Ovary (tissue), 9 donors: ENCODE data around the gene CDC37. TPM values are rescaled to one million over a fixed set of nuclear protein-coding genes. Genes with fewer than 3 reads are reported as not detected.

Experiments used
- DNase-seq, 5 donors: peaks; one replicate each; pipeline ENCODE4 v3.0.0-alpha.2; 2019 to 2020
- H3K27ac ChIP-seq, 2 donors: fragments of 200-600 bp; one replicate each; pipeline versions ENCODE4 v1.5.1 to v1.8.0; 2019 to 2022
- H3K27me3 ChIP-seq: fragments of 200-600 bp; one replicate; pipeline ENCODE4 v1.8.0; 2022
- H3K36me3 ChIP-seq: fragments of 200-600 bp; sonication (generic); one replicate; pipeline ENCODE4 v1.5.1; 2019
- H3K4me1 ChIP-seq: one replicate; pipeline ENCODE4 v1.8.1; 2013; ENCODE audit warnings: mild to moderate bottlenecking, moderate library complexity; ENCODE audit not compliant: insufficient read depth
- H3K4me3 ChIP-seq: fragments of 200-600 bp; sonication (generic); one replicate; pipeline ENCODE4 v1.5.1; 2017
- H3K9me3 ChIP-seq, 2 donors: fragments of 200-600 bp in 1 of 2; sonication (generic) in 1 of 2; one replicate each; pipeline versions ENCODE4 v1.5.1 to v1.8.1; 2013 to 2019; ENCODE audit warnings: mild to moderate bottlenecking in 1 of 2, moderate library complexity in 1 of 2
- CTCF ChIP-seq, 3 donors: fragments of 450-650 bp in 2 of 3; fragments of 200-600 bp in 1 of 3; IDR thresholded peaks; one replicate each; pipeline versions ENCODE4 v1.5.1 to v1.8.0; 2016 to 2022; ENCODE audit warnings: antibody characterized with exemption in 3 of 3, mild to moderate bottlenecking in 1 of 3
- EP300 ChIP-seq: sonication (generic); formaldehyde crosslinking; IDR thresholded peaks from one replicate; pipeline ENCODE4 v1.6.1; 2017; ENCODE audit warnings: antibody characterized with exemption
- POLR2A ChIP-seq: fragments of 450-650 bp; IDR thresholded peaks from one replicate; pipeline ENCODE4 v1.6.1; 2017; ENCODE audit warnings: antibody characterized with exemption, mild to moderate bottlenecking, moderate library complexity
- WGBS, 3 donors: extraction: QIAGEN DNeasy Blood & Tissue Kit in 1 of 3; methylation state at CpG; one replicate each; pipeline versions ENCODE4 v1.1.5 to v1.1.7; 2013 to 2017; 5-methylcytosine and 5-hydroxymethylcytosine counted together
- intact Hi-C, 4 donors: fragments of 100-400 bp; cut with DNase I; formaldehyde crosslinking; loops; one replicate each; pipeline versions ENCODE4 v1.11.0 to v1.15.1; 2022 to 2023
- polyA plus RNA-seq, 2 donors: library from polyadenylated mRNA; stranded (reverse); fragments of 200-250 nt in 1 of 2; fragments of 350-450 nt in 1 of 2; fragmentation: Illumina TruSeq in 1 of 2; extraction: RNeasy Lipid Tissue Mini Kit (QIAGEN cat#74804) in 1 of 2; gene quantifications; one replicate each; pipeline ENCODE4 v1.2.3, GENCODE V29; 2013 to 2014
- total RNA-seq, 7 donors: library from RNA; depleted of rRNA in 2 of 7; stranded (reverse); fragments of >200 nt in 2 of 7; fragmentation: NEBNext Ultra II Directional in 3 of 7; extraction: Animal tissue kit (Norgen Biotek cat#: 25700) in 3 of 7; gene quantifications; one replicate each; pipeline versions ENCODE4 v1.1.0 to v1.2.4, GENCODE V29; 2016 to 2023
- donor health status: DM: no; HTN: no; CAD: no; lungs with moderate emphysema.
- donor health status: DM: no; HTN: no; CAD: no.
- donor health status: Bipolar disorder and iron deficiency.
- donor health status: DM: yes; HTN: yes; CAD: no.
- donor health status: DM: no; HTN: no; CAD: no.
- donor health status: DM: yes; HTN: yes; CAD: no.

Gene CDC37
- total and polyA plus RNA-seq, 9 donors: 81.3 to 180 (median 115) TPM

GRCh38 chr19:10449037-10449436 is 45.7 kb upstream of the CDC37 start:
- no peaks in the 10 kb centered on the region for H3K27me3 ChIP-seq
- 84 to 90% (median 88%) methylated on average over 7 of the region's 7 CpGs for WGBS, 3 donors
- no peaks in the 10 kb centered on the region for H3K36me3 ChIP-seq
- H3K4me3 ChIP-seq: no peak overlapping the region
- no peaks in the 10 kb centered on the region for H3K4me1 ChIP-seq
- intact Hi-C loops: no loop called here
- no peak for DNase-seq
- H3K27ac ChIP-seq: no peak overlapping the region
- no peak for TF ChIP-seq CTCF (IDR thresholded peaks at IDR 0.05)
- no peak for TF ChIP-seq EP300
- TF ChIP-seq POLR2A: no peak
- H3K9me3 ChIP-seq: no peaks in the 10 kb centered on the region

GRCh38 chr19:10442698-10443097 is 39.4 kb upstream of the CDC37 start:
- intact Hi-C loops: no loop called here
- Histone ChIP-seq H3K36me3 (no peaks in the 10 kb centered on the region), H3K4me1 (no peaks in the 10 kb centered on the region), H3K4me3 (no peak overlapping the region), H3K9me3 (no peaks in the 10 kb centered on the region), H3K27me3 (no peaks in the 10 kb centered on the region), H3K27ac (no peak overlapping the region)
- no peak for DNase-seq
- TF ChIP-seq CTCF (IDR thresholded peaks at IDR 0.05) (no peak), POLR2A (no peak), EP300 (no peak)
- WGBS, 3 donors: 91 to 95% (median 93%) methylated on average over 3 of the region's 3 CpGs

- intact Hi-C loops: no loop called here
- no peak for DNase-seq
- WGBS, 3 donors: 83 to 87% (median 85%) methylated on average over 5 of the region's 5 CpGs
- no peak overlapping the region for H3K4me3 ChIP-seq
- H3K27me3 ChIP-seq: no peaks in the 10 kb centered on the region
- no peaks in the 10 kb centered on the region for H3K9me3 ChIP-seq
- no peaks in the 10 kb centered on the region for H3K4me1 ChIP-seq
- TF ChIP-seq CTCF (IDR thresholded peaks at IDR 0.05): no peak
- no peak for TF ChIP-seq POLR2A
- no peak for TF ChIP-seq EP300
- no peaks in the 10 kb centered on the region for H3K36me3 ChIP-seq
- no peak overlapping the region for H3K27ac ChIP-seq
Observed at GRCh38 chr19:10439588-10439987, 36.2 kb upstream of the CDC37 start.

GRCh38 chr19:10433131-10433536 is 29.8 kb upstream of the CDC37 start:
- intact Hi-C loops: no loop called here

More at GRCh38 chr19:10433131-10433536, 29.8 kb upstream of the CDC37 start:
- H3K4me3 ChIP-seq: no peak overlapping the region
- H3K36me3 ChIP-seq: no peaks in the 10 kb centered on the region
- 82 to 85% (median 84%) methylated on average over 10 of the region's 10 CpGs for WGBS, 3 donors
- H3K27me3 ChIP-seq: peaks cover 9% of the 10 kb centered on the region
- H3K9me3 ChIP-seq: no peaks in the 10 kb centered on the region
- TF ChIP-seq CTCF (IDR thresholded peaks at IDR 0.05) (no peak), POLR2A (no peak), EP300 (no peak)
- DNase-seq: no peak
- H3K4me1 ChIP-seq: peaks cover 3% of the 10 kb centered on the region
- H3K27ac ChIP-seq: no peak overlapping the region
